ENCODE data around the gene DGKD. TPM values are rescaled to one million over a fixed set of nuclear protein-coding genes. Genes with fewer than 3 reads are reported as not detected.

DGKD gene
- total and polyA plus RNA-seq, 9 of the 15 experiments (the other 6 are each of a cell fraction or from before 2014, with no cell fraction given) = 0.52 to 29.5 (median 10.6) TPM

GRCh38 chr2:233412405-233412804 lies 58.1 kb downstream of the DGKD start (continued):
- no peak for TF ChIP-seq ZBTB49 (CRISPR knock-in tag; IDR thresholded peaks at IDR 0.05; ENCODE audit: borderline replicate concordance)
- no peak for TF ChIP-seq RFX1 (IDR thresholded peaks at IDR 0.05)
- no peak for TF ChIP-seq GABPB2 (CRISPR knock-in tag; conservative IDR thresholded peaks at IDR 0.05)
- no peak for TF ChIP-seq ZNF699 (CRISPR knock-in tag; IDR thresholded peaks at IDR 0.05; ENCODE audit: insufficient replicate concordance)
- no peak for TF ChIP-seq GMEB1 (CRISPR knock-in tag; IDR thresholded peaks at IDR 0.05)
- TF ChIP-seq NFXL1 (CRISPR knock-in tag; IDR thresholded peaks at IDR 0.05) = no peak
- TF ChIP-seq MLLT1 (IDR thresholded peaks at IDR 0.05) = no peak
- no peak for TF ChIP-seq NFE2L1 (tag; IDR thresholded peaks at IDR 0.05; ENCODE audit: borderline replicate concordance, low read depth)
- TF ChIP-seq GTF2F1 (IDR thresholded peaks at IDR 0.05; ENCODE audit: low read depth, low read length) = no peak
- no peak for TF ChIP-seq NBN (IDR thresholded peaks at IDR 0.05; ENCODE audit: low read depth)
- TF ChIP-seq SAP30 (IDR thresholded peaks at IDR 0.05; ENCODE audit: borderline replicate concordance, insufficient read depth, low read depth, low read length, poor library complexity, severe bottlenecking) = no peak
